Measurements from ENCODE around the gene SLC35F3. TPM values are rescaled to one million over a fixed set of nuclear protein-coding genes. Genes with fewer than 3 reads are reported as not detected.

SLC35F3 gene
- total and polyA plus RNA-seq, 3 donors from 2014 or later = 0.43 to 0.87 (median 0.47) TPM

- 73 to 82% methylated on average over 2 of the region's 2 CpGs for WGBS, 2 donors
- no peak for TF ChIP-seq CTCF (IDR thresholded peaks at IDR 0.05)
- TF ChIP-seq POLR2A (IDR thresholded peaks at IDR 0.05) = no peak
- intact Hi-C loops (cut with DNase I; ENCODE audit: low total_unique reads) = no loop called here
- no peak for DNase-seq
- no peaks in the 10 kb centered on the region for H3K36me3 ChIP-seq (ENCODE audit: low read depth, missing control alignments)
- no peak overlapping the region for H3K27ac ChIP-seq
- no peaks in the 10 kb centered on the region for H3K9me3 ChIP-seq
- H3K4me1 ChIP-seq = no peaks in the 10 kb centered on the region
- H3K27me3 ChIP-seq = no peaks in the 10 kb centered on the region
- no peak overlapping the region for H3K4me3 ChIP-seq
Measured at GRCh38 chr1:233990486-233990885, 86.0 kb downstream of the SLC35F3 start.

- H3K9me3 ChIP-seq = no peaks in the 10 kb centered on the region
- 66 to 76% methylated on average over 6 of the region's 6 CpGs for WGBS, 2 donors
Measured at GRCh38 chr1:233993651-233994050, 89.2 kb downstream of the SLC35F3 start.

GRCh38 chr1:233994112-233994511 is 89.6 kb downstream of the SLC35F3 start:
- Histone ChIP-seq H3K36me3 (ENCODE audit: low read depth, missing control alignments) (no peaks in the 10 kb centered on the region), H3K27me3 (no peaks in the 10 kb centered on the region), H3K4me1 (no peaks in the 10 kb centered on the region), H3K4me3 (no peak overlapping the region), H3K27ac (no peak overlapping the region), H3K9me3 (no peaks in the 10 kb centered on the region)
- DNase-seq = no peak
- intact Hi-C loops (cut with DNase I; ENCODE audit: low total_unique reads) = no loop called here
- WGBS, 2 donors = 65 to 69% methylated on average over 3 of the region's 3 CpGs
- TF ChIP-seq CTCF (IDR thresholded peaks at IDR 0.05) = no peak
- TF ChIP-seq POLR2A (IDR thresholded peaks at IDR 0.05) = no peak

More at GRCh38 chr1:233993651-233994050, 89.2 kb downstream of the SLC35F3 start:
- Histone ChIP-seq H3K4me1 (no peaks in the 10 kb centered on the region), H3K27me3 (no peaks in the 10 kb centered on the region), H3K27ac (no peak overlapping the region), H3K36me3 (ENCODE audit: low read depth, missing control alignments) (no peaks in the 10 kb centered on the region), H3K4me3 (no peak overlapping the region)
- no peak for DNase-seq
- TF ChIP-seq POLR2A (IDR thresholded peaks at IDR 0.05) = no peak
- TF ChIP-seq CTCF (IDR thresholded peaks at IDR 0.05) = no peak
- intact Hi-C loops (cut with DNase I; ENCODE audit: low total_unique reads) = no loop called here

GRCh38 chr1:233998456-233998855 is 94.0 kb downstream of the SLC35F3 start:
- TF ChIP-seq POLR2A (IDR thresholded peaks at IDR 0.05) = no peak
- Histone ChIP-seq H3K27me3 (no peaks in the 10 kb centered on the region), H3K4me1 (no peaks in the 10 kb centered on the region), H3K36me3 (ENCODE audit: low read depth, missing control alignments) (no peaks in the 10 kb centered on the region), H3K27ac (no peak overlapping the region), H3K4me3 (no peak overlapping the region), H3K9me3 (no peaks in the 10 kb centered on the region)
- 81 to 83% methylated on average over 3 of the region's 3 CpGs for WGBS, 2 donors
- DNase-seq = no peak
- intact Hi-C loops (cut with DNase I; ENCODE audit: low total_unique reads) = no loop called here

GRCh38 chr1:233998891-233999290 is 94.4 kb downstream of the SLC35F3 start:
- intact Hi-C loops (cut with DNase I; ENCODE audit: low total_unique reads) = no loop called here
- no peaks in the 10 kb centered on the region for H3K27me3 ChIP-seq
- TF ChIP-seq POLR2A (IDR thresholded peaks at IDR 0.05) (no peak), CTCF (IDR thresholded peaks at IDR 0.05) (no peak)
- no peaks in the 10 kb centered on the region for H3K9me3 ChIP-seq
- H3K4me3 ChIP-seq = no peak overlapping the region
- DNase-seq = no peak
- WGBS, 2 donors = 81 to 83% methylated on average over 6 of the region's 6 CpGs
- no peak overlapping the region for H3K27ac ChIP-seq
- H3K36me3 ChIP-seq (ENCODE audit: low read depth, missing control alignments) = no peaks in the 10 kb centered on the region
- H3K4me1 ChIP-seq = no peaks in the 10 kb centered on the region
